ENCODE data around the gene UBE3D.
A peak's percentile ranks its signal among the peaks of the same experiment; 100 is the strongest.
"Not testable (repeated sequence)": the region's sequence is repeated elsewhere in the genome, so short reads cannot be mapped to it uniquely, and the experiment has no call there.

Gene UBE3D

DNA sequence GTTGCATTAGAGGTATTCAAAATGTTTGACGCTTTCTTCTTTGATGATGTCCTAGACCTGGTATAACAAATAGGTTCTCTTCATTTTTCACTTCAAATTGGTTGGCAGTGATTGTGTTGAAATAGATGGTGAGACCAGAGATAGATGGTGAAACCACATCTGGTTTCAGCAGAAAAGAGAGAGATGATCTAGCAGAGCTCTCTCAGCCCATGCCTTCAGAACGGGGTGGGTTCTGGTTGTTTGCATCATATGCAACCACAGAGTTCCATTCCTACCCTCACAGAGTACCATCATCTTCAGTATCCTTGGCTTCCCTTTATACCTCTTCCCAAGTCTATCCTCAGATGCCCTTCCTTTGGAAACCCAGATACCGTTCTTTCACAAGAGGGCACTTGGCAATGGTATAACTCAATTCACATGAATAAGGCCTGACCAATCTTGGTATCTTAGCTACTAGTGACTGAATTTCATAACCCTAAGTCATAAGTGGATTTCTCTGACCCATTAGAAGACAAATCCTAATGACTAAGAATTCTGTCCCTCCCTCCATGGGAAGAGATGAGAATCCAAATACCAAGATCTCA lies 93.7 kb downstream of the UBE3D start:
- no peak for FAIRE-seq

- peak; percentile 35 for FAIRE-seq
These were observed 94.8 kb downstream of the UBE3D start for GRCh38 chr6:82970839-82971238.

DNA sequence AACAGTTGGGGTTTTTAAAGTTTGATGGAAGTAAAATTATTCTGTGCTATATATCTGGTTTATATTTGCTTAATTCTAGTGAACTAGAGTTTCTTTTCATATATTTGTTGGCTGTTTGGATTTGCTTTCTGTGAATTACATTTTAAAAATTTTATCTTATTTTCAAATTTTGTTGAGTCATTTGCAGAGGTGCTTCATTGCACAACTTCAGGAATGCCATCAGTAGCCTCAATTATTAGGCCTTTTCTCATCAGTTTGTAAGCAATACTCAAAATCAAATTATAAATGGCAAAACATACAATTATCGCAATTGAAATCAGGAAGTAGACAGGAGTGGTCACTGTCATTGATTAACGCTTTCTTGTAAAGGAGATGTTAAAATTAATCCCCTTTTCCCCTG lies 96.9 kb downstream of the UBE3D start:
- FAIRE-seq: no peak

DNA sequence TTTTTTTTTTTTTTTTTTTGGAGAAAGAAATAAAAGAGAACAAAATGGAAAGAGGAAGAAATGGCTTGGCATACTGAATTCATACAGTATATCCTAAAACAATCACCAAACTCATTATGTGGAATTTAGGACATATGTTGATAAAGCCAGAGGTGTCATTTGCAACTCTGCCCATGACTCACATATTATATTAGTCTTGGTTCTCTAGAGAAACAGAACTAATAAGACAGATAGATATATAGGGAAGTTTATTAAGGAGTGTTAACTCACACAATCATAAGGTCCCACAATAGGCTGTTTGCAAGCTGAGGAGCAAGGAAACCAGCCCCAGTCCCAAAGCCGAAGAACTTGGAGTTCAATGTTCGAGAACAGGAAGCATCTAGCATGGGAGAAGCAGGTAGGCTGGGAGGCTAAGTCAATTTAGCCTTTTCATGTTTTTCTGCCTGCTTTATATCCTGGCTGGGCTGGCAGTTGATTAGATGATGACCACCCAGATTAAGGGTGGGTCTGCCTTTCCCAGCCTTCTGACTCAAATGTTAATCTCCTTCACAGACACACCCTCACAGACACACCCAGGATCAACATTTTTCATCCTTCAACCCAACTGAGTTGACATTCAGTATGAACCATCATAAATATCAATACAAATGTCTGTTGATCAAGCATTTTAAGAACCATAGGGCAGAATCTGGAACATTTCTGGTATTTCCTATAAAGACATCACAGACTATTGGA lies 102.3 kb downstream of the UBE3D start:
- no peak for FAIRE-seq

- no peak for FAIRE-seq
These were observed 106.2 kb downstream of the UBE3D start for GRCh38 chr6:82959385-82959941.

- no peak for FAIRE-seq
These were observed 107.1 kb downstream of the UBE3D start for GRCh38 chr6:82958551-82958950.

DNA sequence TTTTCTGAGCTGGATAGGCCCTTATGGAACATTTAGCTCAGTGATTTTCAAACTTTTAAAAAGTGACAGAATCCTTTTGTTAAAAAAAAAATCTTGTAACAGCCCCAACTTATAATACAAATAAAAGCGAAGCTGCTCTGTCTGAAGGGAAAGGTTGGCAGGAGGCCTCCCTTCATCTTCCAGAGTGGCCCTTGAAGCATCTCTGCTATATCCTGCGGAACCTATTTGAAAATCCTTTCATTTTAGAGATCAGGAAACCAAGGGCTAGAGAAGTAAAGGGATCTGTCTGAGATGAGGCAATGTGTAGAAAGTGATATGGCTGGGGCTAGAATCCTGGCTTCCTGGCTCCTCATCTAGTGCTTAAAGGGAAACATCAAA lies 107.8 kb downstream of the UBE3D start:
- no peak for FAIRE-seq

DNA sequence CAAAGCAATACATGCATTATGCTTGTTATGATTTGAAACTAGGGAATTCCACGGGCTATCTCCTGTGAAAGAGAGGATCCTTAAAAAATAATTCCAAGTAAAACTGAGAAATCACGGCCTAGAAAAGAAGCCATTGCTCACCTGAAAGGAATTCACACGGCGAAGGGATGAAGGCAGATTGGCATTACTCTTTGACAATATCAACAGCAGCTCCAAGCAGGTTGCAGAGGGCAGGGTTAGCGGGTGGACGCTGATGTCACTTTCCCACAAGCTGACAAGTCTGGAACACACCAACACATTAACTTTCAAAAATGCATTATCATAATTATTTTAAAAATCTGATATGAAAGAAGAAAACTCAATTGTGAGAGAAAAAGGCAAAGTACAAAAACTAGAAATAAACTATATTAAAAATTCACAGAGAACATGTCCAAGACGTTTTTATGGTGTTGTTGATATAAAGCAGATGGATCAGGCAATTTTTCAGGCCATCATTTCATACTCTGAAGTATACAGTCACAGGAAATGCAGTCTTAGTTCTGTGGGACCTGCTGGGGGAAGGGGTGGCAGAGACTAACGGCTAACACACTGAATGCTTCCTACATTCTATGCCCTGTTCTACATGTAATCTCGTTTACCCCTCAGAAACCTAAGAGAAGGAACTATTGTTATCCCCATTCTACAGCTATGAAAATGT lies 108.3 kb downstream of the UBE3D start:
- FAIRE-seq: peak; percentile 41

DNA sequence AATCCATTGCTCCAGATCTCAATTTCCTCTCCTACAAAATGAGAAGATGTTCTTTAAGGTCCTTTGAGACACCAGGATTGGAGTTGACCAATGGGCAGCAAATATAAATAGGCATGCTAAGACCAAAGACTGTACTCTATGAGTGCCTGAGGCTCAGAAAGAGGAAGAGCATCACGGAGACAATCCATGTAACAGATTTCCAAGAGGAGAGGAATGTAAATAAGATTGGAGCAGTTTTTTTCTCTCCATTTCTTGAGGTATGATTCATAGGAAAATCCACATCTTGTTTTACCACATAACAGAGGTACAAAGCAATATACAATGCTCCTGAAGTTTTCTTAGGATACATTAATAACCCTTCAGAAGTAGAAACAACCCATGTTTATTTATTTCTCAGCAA lies 109.8 kb downstream of the UBE3D start:
- no peak for FAIRE-seq

DNA sequence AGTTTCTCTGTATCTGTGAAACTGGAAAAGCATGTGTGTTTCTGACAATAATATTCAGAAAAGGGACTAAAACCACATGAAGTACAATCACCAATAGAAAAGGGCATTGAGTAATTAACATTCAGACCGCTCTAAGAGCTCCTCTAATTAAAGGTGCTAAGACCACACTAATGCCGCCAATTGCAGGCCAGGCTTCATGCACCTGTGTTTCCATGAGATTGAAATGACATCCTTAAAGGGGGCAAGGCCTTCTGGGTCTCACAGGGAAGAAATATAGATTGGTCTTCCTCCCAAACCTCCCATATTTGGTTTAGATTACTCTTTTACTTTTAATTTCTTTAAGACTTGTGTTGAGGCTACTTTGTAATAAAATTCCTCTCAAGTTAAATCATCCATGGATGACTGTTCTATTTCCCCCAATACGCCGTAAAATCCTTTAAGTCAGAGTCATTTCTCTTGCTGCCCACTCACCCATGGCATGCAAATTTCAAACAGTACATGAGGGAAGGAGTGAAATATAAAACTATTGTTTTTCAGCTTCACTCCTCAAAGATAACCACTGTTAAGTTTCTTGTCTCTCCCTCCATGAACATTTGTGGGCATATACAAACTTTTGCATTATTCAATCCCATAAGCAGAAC lies 110.6 kb downstream of the UBE3D start:
- no peak for FAIRE-seq

- FAIRE-seq: no peak
These were observed 111.3 kb downstream of the UBE3D start for GRCh38 chr6:82954356-82954755.

DNA sequence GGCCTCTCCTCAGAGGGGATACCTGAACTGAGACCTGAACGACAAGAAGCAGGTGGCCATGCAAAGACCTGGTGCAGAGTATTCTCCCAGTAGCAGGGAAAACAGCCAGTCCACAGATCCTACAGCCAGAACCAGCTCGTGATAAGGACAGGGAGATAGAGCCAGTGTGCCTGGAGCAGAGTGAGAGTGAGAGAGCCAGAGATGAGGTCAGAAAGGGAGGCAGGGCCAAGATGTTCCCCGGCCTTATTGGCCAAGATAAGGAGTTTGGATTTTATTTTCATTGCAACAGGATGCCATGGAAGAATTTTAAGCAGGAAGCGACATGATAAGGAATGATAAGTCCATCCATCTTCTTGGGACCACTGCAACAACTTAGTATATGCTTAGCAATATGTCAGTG lies 111.8 kb downstream of the UBE3D start:
- no peak for FAIRE-seq

DNA sequence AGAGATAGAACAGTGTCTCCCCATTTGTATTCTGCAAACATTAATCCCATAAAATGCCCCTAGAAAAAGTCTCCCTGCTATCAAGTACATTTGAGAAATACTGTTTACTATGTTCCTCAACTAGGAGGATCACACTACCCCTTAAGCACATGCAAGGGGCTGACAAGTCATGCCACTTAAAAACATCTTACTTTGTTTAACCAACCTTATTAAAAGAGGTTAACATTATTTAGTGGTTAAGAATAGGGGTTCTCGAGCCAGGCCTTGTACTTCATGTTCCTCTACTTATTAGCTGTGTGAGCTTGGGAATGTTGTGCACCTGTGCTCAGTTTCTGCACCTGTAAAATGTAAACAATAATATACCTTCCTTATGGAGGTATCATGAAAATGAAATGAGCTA lies 113.7 kb downstream of the UBE3D start:
- no peak for FAIRE-seq

GRCh38 chr6:82951389-82951788 lies 114.3 kb downstream of the UBE3D start:
- no peak for FAIRE-seq

DNA sequence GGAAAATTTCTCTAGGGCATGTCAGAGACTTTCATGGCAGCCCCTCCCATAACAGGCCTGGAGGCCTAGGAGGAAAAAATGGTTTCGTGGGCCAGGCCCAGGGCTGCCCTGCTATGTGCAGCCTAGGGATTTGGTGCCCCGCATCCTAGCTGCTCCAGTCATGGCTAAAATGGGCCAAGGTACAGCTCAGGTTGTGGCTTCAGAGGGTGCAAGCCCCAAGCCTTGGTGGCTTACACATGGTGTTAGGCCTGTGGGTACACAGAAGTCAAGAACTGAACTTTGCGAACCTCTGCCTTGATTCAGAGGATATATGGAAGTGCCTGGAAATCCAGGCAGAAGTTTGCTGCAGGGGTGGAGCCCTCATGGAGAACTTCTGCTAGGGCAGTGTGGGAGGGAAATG lies 134.7 kb downstream of the UBE3D start:
- not testable (repeated sequence) for FAIRE-seq

GRCh38 chr6:82924799-82925535 lies 140.7 kb downstream of the UBE3D start:
- FAIRE-seq: no peak

DNA sequence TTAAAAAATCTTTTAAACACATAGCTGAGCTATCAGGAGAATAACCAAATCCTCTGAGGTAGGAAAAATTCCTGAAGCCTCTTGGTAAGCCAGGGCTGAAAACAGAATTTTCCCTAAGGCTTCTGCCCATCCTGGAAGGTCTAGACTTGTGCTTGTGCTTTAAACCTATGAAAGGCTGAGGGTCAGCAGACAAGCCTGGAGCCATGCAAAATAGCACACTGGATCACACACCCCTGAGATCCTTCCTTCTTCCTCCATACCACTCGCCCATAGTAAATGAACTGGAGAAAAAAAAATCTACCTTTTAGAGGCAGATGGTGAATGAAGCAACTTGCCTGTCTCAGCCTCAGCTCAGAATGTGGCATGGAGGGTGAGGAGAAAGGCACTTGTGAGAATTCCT lies 144.4 kb downstream of the UBE3D start:
- no peak for FAIRE-seq

DNA sequence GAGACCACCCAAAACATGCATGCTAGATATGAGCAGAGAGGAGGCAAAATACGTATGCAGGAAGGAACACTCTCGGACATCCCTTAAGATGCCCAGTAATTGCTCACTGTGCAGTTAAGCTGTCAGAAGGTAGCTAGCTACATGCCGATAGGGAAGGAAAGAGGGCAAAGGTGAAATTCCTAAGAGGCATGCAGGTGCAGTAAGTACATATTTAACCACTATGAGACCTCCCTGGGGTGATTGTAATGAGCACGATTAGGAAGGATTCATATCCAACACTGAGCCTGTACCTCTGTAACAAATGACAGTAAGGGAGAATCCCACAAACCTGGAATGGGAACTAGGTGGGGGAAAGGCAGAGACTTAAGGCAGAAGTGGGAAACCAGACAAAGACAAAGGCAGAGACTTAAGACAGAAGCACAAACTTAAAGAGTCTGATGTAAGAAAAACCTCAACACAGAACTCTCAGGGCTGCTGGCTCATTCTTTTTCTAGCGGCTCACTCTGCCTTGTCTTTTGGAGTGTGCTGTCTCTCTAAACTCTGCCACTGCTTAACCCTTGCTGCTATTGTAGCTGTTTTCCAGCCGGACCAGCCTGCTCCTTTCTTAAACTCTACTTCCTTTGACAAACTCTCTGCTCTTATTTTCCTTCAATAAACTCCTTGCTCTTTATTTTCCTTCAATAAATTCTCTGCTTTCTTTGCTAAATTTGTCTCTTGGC lies 148.1 kb downstream of the UBE3D start:
- no peak for FAIRE-seq

- no peak for FAIRE-seq
These were observed 150.0 kb downstream of the UBE3D start for GRCh38 chr6:82915666-82916065.

DNA sequence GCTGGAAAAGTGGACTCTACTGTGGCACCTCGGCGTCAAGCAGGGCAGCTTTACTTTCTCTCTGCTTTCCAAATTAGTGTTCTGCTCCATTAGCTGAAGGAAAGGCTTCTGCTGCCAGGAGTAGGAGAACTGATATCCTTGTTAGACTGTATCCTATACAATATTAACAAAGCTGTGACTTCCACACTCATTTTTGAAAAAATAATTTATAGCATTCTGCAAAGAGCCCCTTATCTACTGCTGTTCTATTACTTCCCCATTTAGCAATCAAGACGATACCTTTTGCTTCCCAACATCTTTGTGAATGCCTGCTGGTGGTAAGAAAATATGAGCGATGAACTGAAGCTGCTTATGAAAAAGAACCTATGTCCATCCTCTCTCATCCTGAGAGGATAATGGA lies 151.1 kb downstream of the UBE3D start:
- no peak for FAIRE-seq

DNA sequence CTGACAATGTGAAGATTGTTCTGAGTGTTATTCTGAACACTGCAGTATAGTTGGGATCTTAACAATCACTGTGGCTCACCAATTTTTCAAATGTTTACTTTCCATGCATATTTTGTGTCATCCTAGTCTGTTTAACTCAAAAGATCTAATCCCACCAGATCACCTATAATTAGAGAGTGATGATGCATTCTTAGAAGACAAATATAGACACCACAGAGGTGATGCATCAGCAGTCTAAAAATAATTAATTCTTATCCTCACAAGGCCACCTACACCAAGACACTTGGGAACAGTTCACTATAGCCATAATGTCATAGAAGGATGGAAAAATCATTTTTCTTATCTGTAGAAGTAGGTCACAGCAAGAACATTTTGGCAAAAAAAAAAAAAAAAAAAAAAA lies 154.8 kb downstream of the UBE3D start:
- no peak for FAIRE-seq

- FAIRE-seq: no peak
These were observed 155.2 kb downstream of the UBE3D start for GRCh38 chr6:82910395-82910794.

Data from endometrium (tissue), 2 donors.